ENCODE data around the gene ARMC7.
"Not testable (repeated sequence)": the region's sequence is repeated elsewhere in the genome, so short reads cannot be mapped to it uniquely, and the experiment has no call there.

Gene ARMC7

DNA sequence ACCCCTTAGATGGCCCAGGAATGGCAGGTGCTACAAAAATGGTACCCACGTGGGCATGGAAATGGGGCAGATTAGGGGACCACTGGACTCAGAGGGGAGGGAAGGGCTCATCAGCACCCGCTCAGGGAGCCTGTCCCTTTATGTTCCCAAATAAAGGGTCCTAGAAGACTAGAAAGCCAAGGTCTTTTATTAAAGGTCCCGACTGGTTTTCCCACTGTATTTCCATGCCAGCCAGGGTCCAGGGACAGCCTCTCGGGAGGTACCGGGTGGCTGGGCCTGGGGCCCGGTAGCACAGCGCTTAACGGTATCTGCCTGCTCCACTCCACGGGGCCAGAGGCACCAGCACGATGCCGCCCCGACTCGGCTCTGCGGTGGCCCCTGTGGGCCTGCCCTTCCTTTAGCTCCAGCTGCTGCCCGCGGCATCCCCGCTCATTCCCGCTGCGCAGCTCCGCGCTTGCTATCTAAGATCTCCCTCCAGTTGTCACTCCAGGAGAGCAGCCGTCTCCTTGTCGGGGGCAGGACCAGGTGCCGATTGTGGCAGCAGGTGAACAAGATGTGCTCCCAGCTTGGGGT, 20.4 kb downstream of the ARMC7 start:
- no peak for DNase-seq

DNA sequence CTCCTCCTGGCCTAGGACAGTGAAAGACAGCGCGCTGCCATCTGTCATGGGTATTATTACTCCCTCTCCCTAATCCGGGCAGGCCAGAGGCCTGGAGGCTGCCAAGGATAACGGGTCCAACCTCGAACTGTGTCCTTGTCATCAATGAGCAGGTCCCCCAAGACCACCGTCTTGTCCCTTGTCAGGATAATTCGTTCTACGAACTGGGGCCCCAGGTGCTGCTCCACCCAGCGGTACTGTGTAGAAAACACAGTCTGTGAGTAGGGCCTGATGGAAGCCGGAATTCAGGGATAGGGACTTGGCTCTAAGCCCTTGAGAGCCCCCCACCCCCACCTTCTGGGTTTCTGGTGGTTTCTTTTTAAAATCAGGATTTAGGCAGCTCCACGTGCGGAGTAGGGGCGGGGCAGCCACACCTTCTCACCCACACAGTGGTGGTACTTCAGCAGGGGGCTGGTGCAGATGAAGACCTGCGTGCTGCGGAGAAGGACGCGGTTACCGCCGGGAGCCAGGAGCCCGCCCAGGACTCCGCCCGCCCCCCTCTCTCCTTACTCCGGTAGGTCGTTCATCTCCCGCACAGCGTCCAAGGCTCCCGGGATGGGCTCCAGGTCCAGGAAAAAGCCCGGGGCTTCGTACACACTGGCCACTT, 21.0 kb downstream of the ARMC7 start:
- DNase-seq: peak; percentile 42 to 48

DNA sequence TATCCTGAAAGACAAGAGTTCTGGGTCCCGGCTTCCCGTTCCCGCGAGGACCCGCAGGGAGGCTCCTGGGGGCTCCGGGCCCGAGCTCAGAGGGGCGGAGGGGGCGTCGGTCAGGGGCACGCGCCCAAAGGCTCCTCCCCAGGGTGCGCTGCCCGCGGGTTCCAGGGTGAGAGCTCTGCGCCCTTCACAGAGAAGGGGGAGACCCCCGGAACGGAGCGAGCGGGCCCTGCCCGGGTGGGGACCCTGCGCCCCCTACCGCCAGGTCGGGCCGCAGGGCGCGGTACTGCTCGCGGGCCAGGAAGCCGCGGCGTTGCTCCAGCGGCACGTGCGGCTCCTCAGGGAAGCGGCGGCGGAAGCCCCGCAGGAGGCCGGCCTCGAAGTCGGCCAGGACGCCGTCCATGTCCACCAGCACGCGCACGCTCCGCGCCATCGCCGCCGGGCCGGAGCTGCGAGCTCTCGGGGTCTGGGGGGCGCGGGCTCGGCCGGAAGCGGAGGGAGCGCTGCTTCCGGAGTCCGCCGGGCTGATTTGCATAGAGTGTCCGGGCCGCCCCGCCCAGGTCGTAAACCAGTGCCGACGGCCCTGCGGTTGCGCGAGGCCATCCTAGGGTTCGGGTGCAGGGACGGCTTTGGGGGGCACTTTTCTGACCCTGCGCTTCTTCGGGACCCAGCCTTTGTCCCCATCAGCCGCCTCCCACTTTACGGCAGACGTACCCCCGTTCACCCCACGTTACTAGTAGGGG, 21.7 kb downstream of the ARMC7 start, which contains the start of gene NT5C:
NT5C (minus strand) TSS at position 465 of the 740 bp plus-strand sequence; CDS start at position 430, 35 bp downstream.
- peak; percentile 52 to 57 for DNase-seq

DNA sequence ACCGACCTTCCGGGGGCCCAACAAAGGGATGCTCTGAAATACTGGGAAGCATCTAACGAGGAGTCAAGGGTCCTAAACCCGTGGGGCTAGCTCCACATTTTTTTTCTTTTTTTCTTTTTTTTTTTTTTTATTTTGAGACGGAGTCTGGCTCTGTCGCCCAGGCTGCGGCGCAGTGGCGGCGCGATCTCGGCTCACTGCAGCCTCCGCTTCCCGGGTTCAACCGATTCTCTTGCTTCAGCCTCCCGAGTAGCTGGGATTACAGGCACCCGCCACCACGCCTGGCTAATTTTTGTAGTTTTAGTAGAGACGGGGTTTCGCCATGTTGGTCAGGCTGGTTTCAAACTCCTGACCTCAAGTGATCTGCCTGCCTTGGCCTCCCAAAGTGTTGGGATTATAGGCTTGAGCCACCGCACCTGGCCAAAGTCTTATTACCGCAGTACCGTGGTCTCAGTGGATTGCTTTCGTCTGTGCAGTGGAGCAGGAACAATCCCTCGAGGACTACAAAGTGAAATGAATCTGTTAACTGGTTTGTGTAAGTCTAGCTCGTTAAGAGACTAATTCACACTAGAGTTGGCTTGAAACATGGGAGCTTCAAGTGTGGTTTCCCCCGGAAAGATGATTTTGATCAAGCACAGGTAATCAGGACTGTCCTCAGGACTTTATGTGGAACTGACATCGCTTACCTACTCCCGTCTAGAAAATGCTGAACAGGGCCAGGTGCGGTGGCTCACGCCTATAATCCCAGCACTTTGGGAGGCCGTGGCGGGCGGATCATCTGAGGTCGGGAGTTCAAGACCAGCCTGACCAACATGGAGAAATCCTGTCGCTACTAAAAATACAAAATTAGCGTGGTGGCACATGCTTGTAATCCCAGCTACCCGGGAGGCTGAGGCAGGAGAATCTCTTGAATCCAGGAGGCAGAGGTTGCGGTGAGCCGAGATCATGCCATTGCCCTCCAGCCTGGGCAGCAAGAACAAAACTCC, 22.5 kb downstream of the ARMC7 start:
- DNase-seq: not testable (repeated sequence)

DNA sequence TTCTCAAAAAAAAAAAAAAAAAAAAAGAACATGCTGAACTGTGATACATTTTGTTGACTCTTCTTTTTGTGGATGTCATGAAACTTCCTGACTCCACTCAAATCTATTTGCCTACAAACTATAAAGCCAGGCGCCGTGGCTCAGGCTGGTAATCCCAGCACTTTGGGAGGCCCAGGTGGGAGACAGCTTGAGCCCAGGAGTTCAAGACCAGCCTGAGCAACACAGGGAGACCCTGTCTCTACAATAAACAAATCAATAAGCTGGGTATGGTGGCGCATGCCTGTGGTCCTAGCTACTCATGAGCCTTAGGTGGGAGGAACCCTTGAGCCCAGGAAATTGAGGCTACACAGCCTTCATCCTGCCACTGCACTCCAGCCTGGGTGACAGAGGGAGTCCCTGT, 23.2 kb downstream of the ARMC7 start:
- DNase-seq: no peak

DNA sequence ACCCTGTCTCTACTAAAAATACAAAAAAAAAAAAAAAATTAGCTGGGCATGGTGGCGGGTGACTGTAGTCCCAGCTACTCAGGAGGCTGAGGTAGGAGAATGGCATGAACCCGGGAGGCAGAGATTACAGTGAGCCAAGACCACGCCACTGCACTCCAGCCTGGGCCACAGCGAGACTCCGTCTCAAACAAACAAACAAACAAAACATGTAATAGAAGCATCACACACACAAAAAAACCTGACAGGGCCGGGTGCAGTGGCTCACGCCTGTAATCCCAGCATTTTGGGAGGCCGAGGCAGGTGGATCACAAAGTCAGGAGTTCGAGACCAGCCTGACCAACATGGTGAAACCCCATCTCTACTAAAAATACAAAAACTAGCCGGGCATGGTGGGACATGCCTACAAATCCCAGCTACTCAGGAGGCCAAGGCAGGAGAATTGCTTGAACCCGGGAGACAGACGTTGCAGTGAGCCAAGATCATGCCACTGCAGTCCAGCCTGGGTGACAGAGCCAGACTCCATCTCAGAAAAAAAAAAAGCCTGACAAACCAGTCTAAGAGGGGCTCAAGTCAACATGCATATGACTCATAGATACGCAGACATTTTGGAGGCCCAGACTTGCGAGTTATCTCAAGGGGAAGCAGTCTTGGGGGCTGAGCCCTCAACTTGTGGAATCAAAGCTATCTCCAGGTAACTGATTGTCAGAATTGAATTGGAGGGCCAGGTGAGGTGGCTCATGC, 24.0 kb downstream of the ARMC7 start:
- not testable (repeated sequence) for DNase-seq

DNA sequence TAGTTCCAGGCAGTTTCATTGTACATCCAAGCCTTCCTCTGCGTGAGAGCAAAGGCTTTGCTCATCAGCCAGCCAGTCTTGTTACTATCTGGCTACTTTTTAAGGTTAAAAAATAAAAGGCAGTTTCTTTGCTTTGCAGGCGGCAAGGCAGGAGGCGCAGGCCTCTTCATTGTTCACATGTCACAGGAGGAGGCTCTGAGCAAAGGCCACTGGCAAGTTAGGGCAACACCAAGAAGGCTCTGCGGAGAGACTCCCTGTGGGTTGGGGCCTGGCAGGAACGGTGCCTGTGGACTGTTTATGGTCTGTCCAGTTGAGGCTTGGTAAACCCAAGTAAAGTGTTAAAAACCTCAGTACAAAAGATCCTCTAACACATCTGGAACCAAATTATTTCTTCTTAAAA, 25.7 kb downstream of the ARMC7 start:
- DNase-seq: no peak

DNA sequence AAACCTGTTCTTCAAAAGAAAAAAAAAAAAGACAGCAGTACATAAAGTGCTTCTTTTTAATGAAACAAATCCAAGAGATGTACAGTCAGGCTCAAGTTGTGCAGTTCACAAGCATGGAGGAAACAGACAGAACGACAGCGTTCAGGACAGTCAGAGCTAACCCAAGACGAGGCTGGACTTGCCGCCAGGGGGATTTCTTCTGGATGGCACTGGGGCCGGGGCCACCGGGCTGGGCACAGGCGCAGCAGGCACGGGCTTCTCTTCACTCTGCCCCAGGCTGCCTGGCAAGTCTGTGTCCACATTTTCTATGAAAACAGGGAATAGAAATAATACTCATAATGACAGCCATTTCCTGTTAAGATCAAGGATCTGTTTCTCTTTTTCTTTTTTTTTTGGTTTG, 26.2 kb downstream of the ARMC7 start:
- no peak for DNase-seq

DNA sequence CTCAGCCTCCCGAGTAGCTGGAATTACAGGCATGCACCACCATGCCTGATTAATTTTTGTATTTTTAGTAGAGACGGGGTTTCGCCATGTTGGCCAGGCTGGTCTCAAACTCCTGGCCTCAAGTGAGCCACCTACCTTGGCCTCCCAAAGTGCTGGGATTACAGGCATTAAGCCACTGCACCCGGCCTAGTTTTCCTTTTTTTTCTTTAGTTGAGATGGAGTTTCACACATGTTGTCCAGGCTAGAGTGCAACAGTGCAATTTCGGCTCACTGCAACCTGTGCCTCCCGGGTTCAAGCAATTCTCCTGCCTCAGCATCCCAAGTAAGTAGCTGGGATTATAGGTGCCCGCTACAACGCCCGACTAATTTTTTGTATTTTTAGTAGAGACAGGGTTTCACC, 28.0 kb downstream of the ARMC7 start:
- DNase-seq: not testable (repeated sequence)

DNA sequence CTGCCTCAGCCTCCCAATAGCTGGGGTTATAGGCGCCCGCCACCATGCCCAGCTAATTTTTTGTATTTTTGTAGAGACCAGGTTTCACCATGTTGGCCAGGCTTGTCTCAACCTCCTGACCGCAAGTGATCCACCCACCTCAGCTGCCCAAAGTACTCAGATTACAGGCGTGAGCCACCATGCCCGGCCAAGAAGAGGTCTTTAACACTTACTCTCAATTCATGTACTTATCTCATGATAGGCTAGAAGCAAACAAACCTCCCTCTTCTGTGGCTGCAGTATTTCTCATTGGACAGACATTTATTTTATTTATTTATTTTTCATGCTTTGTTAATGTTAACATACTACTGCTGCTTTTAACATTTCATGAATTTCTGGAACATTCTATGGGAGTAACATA, 28.8 kb downstream of the ARMC7 start:
- no peak for DNase-seq

DNA sequence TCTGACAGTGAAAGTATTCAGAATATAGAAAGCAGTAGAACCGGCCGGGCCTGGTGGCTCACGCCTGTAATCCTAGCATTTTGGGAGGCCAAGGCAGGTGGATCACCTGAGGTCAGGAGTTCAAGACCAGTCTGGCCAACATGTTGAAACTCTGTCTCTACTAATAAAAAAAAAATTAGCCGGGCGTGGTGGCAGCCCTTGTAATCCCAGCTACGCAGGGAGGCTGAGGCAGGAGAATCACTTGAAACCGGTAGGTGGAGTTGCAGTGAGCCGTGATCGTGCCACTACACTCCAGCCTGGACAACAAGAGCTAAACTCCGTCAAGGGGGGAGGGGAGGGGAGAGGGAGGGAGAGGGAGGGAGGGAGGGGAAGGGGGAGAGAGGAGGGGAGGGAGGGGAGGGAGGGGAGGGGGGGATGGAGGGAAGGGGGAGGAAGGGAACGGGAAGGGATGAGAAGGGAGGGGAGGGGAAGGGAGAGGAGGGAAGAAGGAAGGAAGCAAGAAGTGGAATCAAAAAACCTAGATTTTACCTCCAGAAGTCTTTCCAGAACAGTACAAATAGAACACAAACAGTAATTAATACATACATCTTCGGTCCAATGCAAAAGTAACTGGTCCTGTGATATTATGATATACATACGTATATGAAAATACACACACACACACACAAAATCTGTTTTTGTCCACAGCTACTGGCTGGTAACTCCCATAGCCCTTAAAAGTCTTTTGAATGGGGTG, 32.6 kb downstream of the ARMC7 start:
- DNase-seq: no peak

DNA sequence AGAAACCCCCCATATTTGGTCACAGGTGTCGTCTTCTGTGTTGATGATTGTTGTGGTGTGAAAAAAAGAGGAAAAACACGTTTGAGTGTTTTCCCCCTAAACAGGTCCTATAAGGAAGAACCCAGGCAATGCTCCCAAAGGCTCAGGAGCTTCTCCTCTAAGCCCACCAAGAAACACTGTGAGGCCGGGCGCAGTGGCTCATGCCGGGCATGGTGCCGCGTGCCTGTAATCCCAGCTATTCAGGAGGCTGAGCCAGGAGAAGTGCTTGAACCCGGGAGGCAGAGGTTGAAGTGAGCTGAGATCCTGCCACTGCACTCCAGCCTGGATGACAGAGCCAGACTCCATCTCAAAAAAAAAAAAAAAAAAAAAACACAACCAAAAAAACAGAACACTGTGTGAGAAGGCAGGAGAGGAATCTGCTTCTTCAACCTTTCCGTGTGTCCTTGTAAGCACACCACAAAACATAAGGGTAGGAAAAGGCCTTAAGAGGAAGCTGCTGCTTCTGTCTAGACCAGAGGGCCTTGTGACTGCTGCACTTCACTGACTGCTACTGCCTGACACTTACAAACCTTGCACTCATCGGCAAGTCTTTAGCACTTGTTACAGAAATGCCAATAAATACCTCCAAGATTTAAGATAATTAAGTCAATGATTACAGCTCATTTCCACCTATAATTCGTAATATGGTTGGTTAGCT, 35.2 kb downstream of the ARMC7 start:
- DNase-seq: no peak

DNA sequence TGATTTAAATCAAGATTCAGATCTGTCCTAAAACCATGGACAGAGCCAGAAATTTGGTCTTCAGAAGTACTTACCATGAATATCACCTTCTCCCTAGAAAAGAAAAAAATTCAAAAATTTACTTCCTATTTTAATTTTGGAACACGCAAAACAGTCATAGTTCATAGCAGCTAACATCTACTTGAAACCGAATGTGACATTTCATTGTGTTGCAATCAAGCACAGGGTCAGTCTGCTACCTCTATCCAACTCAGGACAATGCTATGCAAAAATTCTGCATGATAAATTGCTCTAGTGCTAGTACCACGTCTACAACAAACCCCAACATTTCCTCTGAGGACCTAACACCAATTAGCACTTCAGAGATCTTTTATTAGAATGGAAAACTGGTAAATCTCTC, 36.8 kb downstream of the ARMC7 start:
- no peak for DNase-seq

DNA sequence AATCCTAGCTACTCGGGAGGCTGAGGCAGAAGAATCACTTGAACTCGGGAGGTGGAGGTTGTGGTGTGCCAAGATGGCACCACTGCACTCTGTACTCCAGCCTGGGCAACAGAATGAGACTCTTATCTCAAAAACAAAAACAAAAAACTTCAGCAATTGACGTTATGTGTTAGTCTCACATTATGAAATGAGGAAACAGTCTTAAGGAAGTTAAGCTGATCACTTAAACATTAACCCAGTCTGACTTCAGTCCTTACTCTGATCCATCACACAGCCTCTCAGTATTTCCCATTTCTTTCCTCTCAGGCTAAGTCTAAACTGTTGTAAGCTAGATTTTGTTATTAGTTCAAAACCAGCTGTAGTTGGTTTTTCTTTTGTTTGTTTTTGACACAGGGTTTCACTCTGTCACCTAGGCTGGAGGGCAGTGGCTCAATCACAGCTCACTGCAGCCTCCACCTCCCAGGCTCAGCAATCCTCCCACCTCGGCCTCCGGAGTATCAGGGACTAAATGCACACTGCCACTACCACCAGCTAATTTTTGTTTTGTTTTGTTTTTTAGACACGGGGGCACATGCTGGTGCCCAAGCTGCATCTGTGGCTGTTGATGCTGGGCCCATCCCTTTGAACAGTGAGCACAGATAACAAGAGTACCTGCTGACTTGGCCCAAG, 38.2 kb downstream of the ARMC7 start:
- DNase-seq: no peak

DNA sequence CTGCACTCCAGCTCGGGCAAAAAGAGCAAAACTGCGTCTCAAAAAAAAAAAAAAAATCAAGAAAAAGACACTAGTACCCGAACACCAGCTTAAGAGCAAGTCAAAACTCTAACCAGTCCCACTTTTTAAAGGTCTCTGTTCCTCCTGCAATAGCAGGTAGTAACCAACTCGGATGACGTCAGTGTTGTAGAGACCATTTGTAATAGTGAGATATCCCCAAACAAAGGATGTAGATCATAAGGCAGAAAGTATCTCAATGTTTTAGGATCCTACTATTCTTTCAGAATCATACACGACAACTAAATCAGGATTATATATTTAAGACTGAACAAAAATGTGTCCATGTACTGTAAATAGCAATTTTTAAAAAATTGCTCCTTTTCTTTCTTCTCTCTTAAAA, 42.2 kb downstream of the ARMC7 start:
- DNase-seq: peak in 1 of 2 donors; percentile 26

DNA sequence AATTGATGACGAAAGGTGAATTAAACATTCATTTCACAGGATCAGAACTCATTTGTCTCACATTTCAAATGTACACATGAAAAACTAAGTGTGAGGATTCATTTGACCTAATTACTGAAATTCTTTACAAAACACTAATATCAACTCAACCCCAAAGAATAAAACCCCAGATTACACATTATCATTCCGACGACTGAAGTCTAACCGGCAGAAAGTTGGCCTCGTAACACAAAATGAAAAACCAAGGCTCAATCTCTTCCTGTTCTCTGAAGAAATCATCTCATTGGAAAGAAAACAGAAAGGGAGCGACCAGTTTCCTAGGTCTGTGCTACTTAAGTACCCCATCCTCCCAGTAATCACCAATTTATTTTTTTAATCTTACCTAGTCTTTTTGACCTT, 42.8 kb downstream of the ARMC7 start:
- DNase-seq: peak in 1 of 2 donors; percentile 14

DNA sequence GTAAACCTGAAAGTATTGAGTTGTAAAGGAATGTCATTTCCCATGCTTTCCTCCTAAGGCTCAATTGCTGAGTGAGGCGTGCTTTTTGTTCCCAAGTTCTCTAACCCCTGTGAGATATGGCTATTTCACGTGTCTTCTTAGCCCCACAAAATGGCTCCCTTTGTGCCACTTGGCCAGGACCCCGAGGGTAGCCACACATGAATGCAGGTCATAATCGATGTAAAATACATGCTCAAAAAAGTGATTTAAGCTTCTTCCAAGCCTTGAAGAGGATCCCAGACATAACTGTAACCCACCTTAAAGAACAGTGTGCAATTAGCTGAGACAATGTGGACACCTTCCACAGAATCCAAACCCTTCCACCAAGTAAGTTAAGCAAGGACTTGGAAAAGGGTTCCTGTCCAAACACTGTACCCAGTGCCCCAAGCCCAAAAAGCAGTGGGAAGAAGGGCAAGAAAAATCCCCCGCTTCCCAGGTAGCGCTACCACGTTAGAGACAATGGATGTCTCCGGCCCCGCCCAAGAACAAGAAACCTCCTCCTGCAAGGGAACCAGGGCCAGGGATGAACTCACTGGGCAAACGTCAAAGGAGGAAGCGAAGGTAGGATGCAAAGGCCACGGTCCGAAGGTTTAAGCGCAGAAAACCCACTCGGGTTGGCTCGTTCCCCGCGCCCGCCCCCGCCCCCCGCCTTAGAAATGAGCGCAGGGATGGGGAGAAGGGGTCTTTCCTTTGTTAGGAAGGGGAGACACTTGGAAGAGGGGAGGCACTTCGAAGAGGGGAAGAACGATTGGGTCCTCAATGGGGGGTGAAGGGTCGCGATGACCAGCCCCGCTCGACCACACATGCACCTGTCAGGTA, 43.4 kb downstream of the ARMC7 start:
- peak; percentile 18 for DNase-seq

DNA sequence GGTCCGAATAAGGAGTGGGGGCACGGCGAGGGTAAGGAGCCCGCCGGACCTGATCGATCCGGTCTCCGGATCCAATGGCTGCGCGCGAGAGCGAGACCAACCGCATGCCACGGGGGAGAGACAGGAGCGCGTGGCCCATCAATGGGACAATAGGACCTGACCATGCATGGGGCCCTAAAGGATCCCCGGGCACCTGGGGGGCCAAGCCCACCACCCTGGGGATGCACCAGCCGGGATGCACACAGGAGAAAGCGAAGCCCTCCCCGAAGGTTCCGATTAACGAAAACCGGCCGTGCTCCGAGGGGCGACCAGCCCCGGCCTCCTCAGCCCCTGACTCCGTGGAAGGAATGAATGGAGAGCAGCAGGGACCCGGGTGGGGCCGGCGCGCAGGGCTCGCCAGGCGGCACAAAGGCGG, 44.0 kb downstream of the ARMC7 start:
- DNase-seq: no peak
